COR-L47 (cell line): ENCODE data around the gene ZDHHC17.

Source experiments
- DNase-seq: peaks from one replicate; lab custom pipeline; 2025; lab: John Stamatoyannopoulos, UW

ZDHHC17 gene

GRCh38 chr12:76820888-76821482 lies 57.1 kb downstream of the ZDHHC17 start:
- peak; percentile 21 for DNase-seq

- no peak for DNase-seq
These were observed 66.5 kb downstream of the ZDHHC17 start for GRCh38 chr12:76830436-76830835.

- no peak for DNase-seq
These were observed 72.7 kb downstream of the ZDHHC17 start for GRCh38 chr12:76836633-76837032.

- DNase-seq: no peak
These were observed 83.3 kb downstream of the ZDHHC17 start for GRCh38 chr12:76847260-76847659.

- no peak for DNase-seq
These were observed 84.2 kb downstream of the ZDHHC17 start for GRCh38 chr12:76848132-76848531.

GRCh38 chr12:76852106-76852505 lies 88.2 kb downstream of the ZDHHC17 start:
- DNase-seq: no peak

- DNase-seq: no peak
These were observed 91.4 kb downstream of the ZDHHC17 start for GRCh38 chr12:76855271-76855670.

- no peak for DNase-seq
These were observed 92.2 kb downstream of the ZDHHC17 start for GRCh38 chr12:76856018-76856644.

GRCh38 chr12:76859611-76860010 lies 95.7 kb downstream of the ZDHHC17 start:
- no peak for DNase-seq

- no peak for DNase-seq
These were observed 96.3 kb downstream of the ZDHHC17 start for GRCh38 chr12:76860256-76860655.

GRCh38 chr12:76863005-76863670 lies 99.2 kb downstream of the ZDHHC17 start:
- DNase-seq: no peak

GRCh38 chr12:76863837-76864236 lies 99.9 kb downstream of the ZDHHC17 start:
- DNase-seq: no peak

GRCh38 chr12:76864791-76865400 lies 101.0 kb downstream of the ZDHHC17 start:
- no peak for DNase-seq

- DNase-seq: no peak
These were observed 102.2 kb downstream of the ZDHHC17 start for GRCh38 chr12:76866151-76866567.

GRCh38 chr12:76866726-76867125 lies 102.8 kb downstream of the ZDHHC17 start:
- no peak for DNase-seq

GRCh38 chr12:76871082-76871481 lies 107.2 kb downstream of the ZDHHC17 start:
- DNase-seq: no peak

- DNase-seq: no peak
These were observed 107.8 kb downstream of the ZDHHC17 start for GRCh38 chr12:76871742-76872141.

- no peak for DNase-seq
These were observed 108.5 kb downstream of the ZDHHC17 start for GRCh38 chr12:76872415-76872814.

- DNase-seq: no peak
These were observed 110.1 kb downstream of the ZDHHC17 start for GRCh38 chr12:76874027-76874426.

GRCh38 chr12:76874491-76875190 lies 110.7 kb downstream of the ZDHHC17 start:
- DNase-seq: no peak

GRCh38 chr12:76876696-76877229 lies 112.8 kb downstream of the ZDHHC17 start:
- no peak for DNase-seq
